AG04450 (cell line): ENCODE results near the gene STX10. TPM values are rescaled to one million over a fixed set of nuclear protein-coding genes. Genes with fewer than 3 reads are reported as not detected.

Experiments used
- CTCF ChIA-PET: fragments of 300-600, 350-600 bp; formaldehyde crosslinking; extraction: SDS; loops from one replicate; lab custom pipeline; 2022; ENCODE audit warnings: antibody characterized with exemption, inconsistent platforms; lab: Charles Lee
- POLR2A ChIA-PET: fragments of 350-600 bp; formaldehyde crosslinking; extraction: SDS; loops from one replicate; lab custom pipeline; 2021; ENCODE audit warnings: antibody characterized with exemption, inconsistent platforms; lab: Yijun Ruan, JAX
- DNase-seq: peaks from one replicate; pipeline ENCODE4 v3.0.0-alpha.2; 2011; ENCODE audit warnings: low read depth, low spot score
- H3K27ac ChIP-seq: one replicate; pipeline ENCODE4 v1.5.1; 2012; ENCODE audit warnings: low read depth, low read length, control low read depth
- H3K27me3 ChIP-seq: one replicate; pipeline ENCODE4 v1.6.0; 2012; ENCODE audit warnings: low read length; ENCODE audit not compliant: control insufficient read depth, insufficient read depth
- H3K4me3 ChIP-seq: 2 replicates; pipeline ENCODE4 v1.5.1; 2011; ENCODE audit warnings: mild to moderate bottlenecking, low read depth, low read length, control low read depth
- H3K9me3 ChIP-seq: 2 replicates; pipeline ENCODE4 v1.5.1; 2012; ENCODE audit warnings: low read length; ENCODE audit not compliant: control insufficient read depth, insufficient read depth
- polyA plus RNA-seq: library from polyadenylated mRNA; depleted of rRNA; stranded (reverse); fragments of >200 nt; gene quantifications from 2 replicates; pipeline ENCODE4 v1.2.3, GENCODE V29; 2011
- TF ChIP-seq, protein P1 (sequence below): IDR thresholded peaks from 2 replicates; pipeline ENCODE4 v1.5.1; 2011; ENCODE audit warnings: low read depth, low read length, control low read depth, inconsistent platforms

Gene STX10
- polyA plus RNA-seq, 1 experiment: 47.9 TPM

DNA sequence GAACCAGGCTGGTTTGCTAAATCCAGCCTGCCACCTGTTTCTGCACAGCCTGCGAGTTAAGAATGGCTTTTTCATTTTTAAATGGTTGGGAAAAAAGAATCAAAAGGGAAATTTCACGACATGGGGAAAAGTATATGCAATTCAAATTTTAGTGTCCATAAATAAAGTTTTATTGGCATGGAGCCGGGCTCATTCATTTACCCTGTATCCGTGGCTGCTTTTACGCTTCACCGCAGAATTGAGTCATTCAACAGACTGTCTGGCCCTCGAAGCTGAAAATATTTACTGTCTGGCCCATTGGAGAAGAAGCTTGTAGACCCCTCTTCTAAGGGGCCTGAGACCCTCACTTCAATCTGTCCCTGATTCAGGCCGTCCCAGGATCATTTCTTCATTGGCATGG lies 26.2 kb upstream of the STX10 start:
- H3K4me3 ChIP-seq: no peak overlapping the region
- ChIA-PET POLR2A (interaction anchor here (1.0 to 1.2 kb wide), 2 partner anchors 12 to 21 kb away, joined by 3 read pairs; no protein-coding TSS in a partner anchor), CTCF (interaction anchor here (3.0 kb wide), 1 partner anchor 18 kb away, joined by 26 read pairs; no protein-coding TSS in a partner anchor)
- no peaks in the 10 kb centered on the region for H3K27me3 ChIP-seq
- no peaks in the 10 kb centered on the region for H3K9me3 ChIP-seq
- TF ChIP-seq, protein P1, sequence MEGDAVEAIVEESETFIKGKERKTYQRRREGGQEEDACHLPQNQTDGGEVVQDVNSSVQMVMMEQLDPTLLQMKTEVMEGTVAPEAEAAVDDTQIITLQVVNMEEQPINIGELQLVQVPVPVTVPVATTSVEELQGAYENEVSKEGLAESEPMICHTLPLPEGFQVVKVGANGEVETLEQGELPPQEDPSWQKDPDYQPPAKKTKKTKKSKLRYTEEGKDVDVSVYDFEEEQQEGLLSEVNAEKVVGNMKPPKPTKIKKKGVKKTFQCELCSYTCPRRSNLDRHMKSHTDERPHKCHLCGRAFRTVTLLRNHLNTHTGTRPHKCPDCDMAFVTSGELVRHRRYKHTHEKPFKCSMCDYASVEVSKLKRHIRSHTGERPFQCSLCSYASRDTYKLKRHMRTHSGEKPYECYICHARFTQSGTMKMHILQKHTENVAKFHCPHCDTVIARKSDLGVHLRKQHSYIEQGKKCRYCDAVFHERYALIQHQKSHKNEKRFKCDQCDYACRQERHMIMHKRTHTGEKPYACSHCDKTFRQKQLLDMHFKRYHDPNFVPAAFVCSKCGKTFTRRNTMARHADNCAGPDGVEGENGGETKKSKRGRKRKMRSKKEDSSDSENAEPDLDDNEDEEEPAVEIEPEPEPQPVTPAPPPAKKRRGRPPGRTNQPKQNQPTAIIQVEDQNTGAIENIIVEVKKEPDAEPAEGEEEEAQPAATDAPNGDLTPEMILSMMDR: no peak
- DNase-seq: no peak
- H3K27ac ChIP-seq: no peak overlapping the region

DNA sequence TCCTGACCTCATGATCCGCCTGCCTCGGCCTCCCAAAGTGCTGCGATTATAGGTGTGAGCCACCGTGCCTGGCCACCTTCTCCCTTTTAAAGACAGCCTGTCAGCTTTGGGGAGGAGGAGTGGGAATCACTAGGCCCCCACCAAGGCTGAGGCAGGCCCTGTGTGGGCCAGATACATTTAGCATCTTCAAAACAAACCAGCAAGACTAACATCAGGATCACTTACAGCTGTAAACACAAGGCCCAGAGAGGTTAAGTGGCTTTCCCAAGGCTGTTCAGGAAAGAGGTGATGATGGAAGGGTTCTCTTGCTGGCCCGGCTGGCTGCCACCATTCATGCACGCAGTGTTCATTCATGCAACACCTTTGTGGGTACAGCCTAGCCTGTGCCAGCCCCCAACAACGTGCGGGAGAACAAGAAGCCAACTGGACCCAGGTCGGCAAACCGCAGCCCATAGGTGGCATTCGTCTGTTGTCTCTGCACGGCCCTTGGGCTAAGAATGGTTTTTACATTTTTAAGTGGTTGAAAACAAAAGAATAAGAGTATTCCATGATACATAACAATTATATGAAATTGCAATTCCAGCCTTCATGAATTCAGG lies 23.1 kb upstream of the STX10 start:
- POLR2A ChIA-PET: interaction anchor here (0.7 kb wide), 1 partner anchor 10 kb away, joined by 5 read pairs; no protein-coding TSS in a partner anchor
- no peaks in the 10 kb centered on the region for H3K27me3 ChIP-seq
- DNase-seq: no peak
- H3K9me3 ChIP-seq: no peaks in the 10 kb centered on the region
- TF ChIP-seq, protein P1: no peak
- no peak overlapping the region for H3K4me3 ChIP-seq
- no peak overlapping the region for H3K27ac ChIP-seq
- CTCF ChIA-PET: no interaction called here

DNA sequence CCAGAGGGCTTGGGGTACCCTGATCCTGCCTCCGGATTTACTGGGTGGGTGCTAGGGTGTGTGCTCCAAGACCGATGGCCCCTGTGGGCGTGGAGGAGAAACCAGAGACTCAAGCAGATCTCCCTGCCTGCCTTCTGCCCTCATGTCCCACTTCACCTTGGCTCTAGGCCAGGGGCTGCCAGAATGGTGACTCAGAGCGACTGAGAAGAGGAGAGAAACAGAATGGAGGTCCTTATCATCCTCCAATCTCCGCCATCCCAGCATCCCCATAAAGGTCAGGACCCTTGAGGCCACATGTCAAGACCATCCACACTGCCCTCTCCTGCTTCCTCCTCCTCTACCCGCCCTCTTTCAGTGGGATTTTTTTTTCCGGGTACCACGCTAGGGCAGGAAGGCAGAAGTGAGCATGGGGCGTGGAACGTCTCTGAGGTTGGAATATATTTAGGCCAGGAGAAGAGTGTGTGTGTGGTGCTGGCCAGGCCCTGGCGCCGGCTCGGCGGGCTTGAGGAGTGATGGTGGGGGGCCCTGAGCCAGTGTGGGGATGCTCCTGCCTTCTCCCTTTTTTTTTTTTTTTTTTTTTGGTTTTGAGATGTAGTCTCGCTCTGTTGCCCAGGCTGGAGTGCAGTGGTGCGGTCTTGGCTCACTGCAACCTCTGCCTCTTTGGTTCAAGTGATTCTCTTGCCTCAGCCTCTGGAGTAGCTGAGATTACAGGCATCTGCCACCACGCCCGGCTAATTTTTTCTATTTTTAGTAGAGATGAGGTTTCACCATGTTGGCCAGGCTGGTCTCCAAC lies 22.4 kb upstream of the STX10 start:
- TF ChIP-seq, protein P1: no peak
- Histone ChIP-seq H3K27me3 (no peaks in the 10 kb centered on the region), H3K9me3 (no peaks in the 10 kb centered on the region), H3K4me3 (no peak overlapping the region), H3K27ac (peak overlapping the region; percentile 68)
- ChIA-PET CTCF (no interaction called here), POLR2A (interaction anchor here (0.7 kb wide), 1 partner anchor 9 kb away, joined by 5 read pairs; no protein-coding TSS in a partner anchor)
- no peak for DNase-seq

DNA sequence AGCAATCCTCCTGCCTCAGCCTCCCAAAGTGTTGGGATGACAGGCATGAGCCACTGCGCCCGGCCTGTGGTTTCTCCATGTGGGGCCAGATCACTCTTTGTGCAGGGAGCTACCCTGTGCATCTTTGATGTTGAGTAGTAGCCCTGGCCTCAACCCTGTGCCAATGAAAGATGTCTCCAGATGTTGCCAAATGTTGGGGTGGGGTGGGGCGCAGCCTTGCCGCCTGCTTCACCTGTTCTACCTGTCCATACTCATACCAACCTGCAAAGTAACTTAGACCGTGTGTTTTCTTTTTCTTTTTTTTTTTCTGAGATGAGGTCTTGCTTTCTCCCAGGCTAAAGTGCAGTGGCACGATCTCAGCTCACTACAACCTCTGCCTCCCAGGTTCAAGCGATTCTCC lies 21.0 kb upstream of the STX10 start:
- no peaks in the 10 kb centered on the region for H3K9me3 ChIP-seq
- H3K4me3 ChIP-seq: no peak overlapping the region
- ChIA-PET POLR2A (interaction anchor here (0.7 kb wide), 1 partner anchor 34 kb away, joined by 3 read pairs; no protein-coding TSS in a partner anchor), CTCF (interaction anchor here (0.6 to 1.6 kb wide), 2 partner anchors 206 kb away, joined by 3 read pairs; no protein-coding TSS in a partner anchor)
- no peaks in the 10 kb centered on the region for H3K27me3 ChIP-seq
- H3K27ac ChIP-seq: no peak overlapping the region
- no peak for DNase-seq
- TF ChIP-seq, protein P1: no peak
